Measurements from ENCODE around the gene A1CF.
"Not testable (repeated sequence)": the region's sequence is repeated elsewhere in the genome, so short reads cannot be mapped to it uniquely, and the experiment has no call there.

The A1CF gene

DNA sequence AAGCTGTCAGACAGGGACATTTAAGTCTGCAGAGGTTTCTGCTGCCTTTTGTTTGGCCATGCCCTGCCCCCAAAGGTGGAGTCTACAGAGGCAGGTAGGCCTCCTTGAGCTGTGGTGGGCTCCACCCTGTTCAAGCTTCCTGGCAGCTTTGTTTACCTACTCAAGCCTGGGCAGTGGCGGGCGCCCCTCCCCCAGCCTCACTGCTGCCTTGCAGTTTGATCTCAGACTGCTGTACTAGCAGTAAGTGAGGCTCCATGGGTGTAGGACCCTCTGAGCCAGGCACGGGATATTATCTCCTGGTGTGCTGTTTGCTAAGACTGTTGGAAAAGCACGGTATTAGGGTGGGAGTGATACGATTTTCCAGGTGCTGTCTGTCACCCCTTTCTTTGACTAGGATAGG is 97.5 kb downstream of the A1CF start:
- not testable (repeated sequence) for ATAC-seq

DNA sequence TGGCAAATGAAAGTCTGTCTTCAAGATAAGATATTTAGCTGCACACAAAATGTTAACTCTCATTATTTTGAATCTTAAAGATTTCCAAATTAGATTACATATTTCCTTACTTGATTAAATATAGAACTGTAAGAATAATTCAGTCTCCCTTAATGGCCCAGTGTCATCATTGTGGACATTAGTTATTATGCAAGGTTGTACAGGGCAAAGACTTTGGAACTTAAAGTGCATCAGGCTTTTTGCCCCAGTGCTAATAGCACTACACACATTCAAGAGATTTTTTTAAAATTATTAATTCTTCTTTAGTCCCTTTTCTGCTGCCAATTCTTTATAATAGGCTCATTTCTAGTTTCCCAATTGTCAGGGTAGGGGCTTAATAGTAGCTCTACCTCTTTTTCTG is 103.4 kb downstream of the A1CF start:
- not testable (repeated sequence) for ATAC-seq, DNase-seq

More for the DNA sequence above, 97.5 kb downstream of the A1CF start:
- not testable (repeated sequence) for DNase-seq

DNA sequence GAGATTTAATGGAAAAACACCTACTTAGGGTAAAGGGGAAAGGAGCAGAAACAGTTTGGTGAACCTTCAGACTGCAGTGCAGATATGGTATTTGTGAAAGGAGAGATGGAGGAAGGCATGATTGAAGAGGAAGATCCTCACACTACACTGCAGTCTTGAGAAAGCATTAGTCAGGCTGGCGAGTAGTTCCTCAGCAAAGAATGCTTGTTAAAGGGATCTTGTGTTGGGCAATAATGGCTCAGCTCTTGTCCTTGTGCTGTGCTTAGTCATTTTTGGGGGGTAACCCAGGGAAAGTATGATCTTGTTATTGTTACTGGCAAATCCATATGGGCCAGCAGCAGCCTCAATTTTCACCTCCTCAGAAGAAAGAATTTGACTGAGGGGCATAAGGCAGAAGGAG is 105.4 kb downstream of the A1CF start:
- not testable (repeated sequence) for ATAC-seq, DNase-seq

DNA sequence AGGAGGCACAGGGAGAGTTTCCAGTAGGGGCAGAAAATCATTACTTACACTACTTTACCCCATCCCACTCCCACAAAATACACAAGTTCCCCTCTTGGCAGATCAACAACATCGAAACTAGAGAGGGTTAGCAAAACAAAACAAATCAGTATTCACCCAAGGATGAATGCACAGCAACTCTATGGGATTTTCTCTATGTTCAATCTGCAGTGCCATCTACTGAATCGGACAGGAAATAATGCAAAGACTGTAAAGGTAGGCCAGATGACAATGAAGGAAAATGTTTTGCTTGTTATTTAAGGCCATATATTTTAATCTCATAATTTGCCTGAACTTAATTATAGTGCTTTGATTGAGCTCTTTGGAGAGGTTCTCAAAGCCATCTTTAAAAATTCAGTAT is 110.6 kb downstream of the A1CF start:
- not testable (repeated sequence) for ATAC-seq, DNase-seq

DNA sequence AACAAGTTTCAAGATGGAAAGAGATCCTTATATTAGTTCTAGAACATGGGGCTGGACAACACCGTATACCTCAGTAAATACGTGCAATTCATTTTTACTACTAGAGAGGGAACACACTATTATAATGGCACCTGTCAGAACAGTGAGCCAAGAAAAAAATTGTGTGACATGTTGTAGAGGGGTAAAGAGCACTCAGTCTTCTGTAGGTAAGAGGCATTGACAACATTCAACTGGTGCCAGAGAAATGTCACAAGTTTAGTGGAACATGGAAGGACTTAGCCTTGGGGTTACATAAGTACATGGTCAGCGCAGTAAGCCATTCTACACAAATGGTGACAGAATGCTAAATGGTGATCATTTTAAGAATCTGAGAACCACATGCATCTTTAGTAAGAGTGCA is 113.4 kb downstream of the A1CF start:
- not testable (repeated sequence) for DNase-seq, ATAC-seq

DNA sequence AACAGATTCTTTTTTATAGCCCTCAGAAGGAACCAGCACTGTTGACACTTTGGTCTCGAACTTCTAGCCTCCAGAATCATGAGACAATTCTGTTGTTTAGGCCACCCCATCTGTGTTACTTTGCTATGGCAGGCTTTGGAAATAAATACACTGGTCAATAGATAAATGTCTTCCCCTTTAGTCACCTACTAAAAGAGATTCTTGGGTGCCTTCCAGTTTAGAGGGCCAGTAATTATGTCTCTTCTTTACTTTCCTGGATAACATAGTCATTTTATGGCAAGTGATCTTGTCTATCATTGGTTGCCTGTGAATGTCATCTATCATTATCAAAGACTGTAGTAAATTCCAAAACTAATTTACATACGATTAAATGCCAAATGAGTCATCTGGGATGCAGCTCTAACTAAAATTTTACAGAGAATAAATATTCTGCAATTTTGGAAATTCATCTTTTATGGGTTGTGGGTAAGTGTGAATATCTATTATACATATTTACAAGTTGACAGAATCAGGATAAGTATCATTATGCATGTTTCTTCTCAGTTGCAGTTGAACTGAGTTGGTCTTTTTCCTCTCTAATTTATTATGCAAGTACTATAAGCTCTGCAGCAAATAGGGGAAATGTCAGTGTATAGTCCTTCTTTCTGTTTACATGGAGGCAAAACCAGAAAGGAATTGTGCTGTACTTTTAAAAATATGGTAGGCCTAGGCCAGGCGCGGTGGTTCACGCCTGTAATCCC is 118.5 kb downstream of the A1CF start:
- DNase-seq, ATAC-seq: not testable (repeated sequence)
